ENCODE measurements around the gene ATP6V1C2. TPM values are rescaled to one million over a fixed set of nuclear protein-coding genes. Genes with fewer than 3 reads are reported as not detected.

Gene ATP6V1C2
- total and polyA plus RNA-seq, 9 donors = 1.1 to 5.8 (median 2.2) TPM

GRCh38 chr2:10783421-10783820 lies 62.0 kb downstream of the ATP6V1C2 start:
- peaks cover 81% of the 10 kb centered on the region for H3K36me3 ChIP-seq (ENCODE audit: control insufficient read depth, insufficient read depth, low read length)
- no peak overlapping the region for H3K4me3 ChIP-seq (ENCODE audit: low read length)
- no peaks in the 10 kb centered on the region for H3K4me1 ChIP-seq (ENCODE audit: control insufficient read depth, insufficient read depth, low read length)
- DNase-seq = no peak
- WGBS (ENCODE audit: insufficient coverage) = 100% methylated on average over 1 of the region's 4 CpGs
- H3K9me3 ChIP-seq (replicated peaks; ENCODE audit: control insufficient read depth, low read depth, low read length) = no peaks in the 10 kb centered on the region
- H3K27me3 ChIP-seq (ENCODE audit: control insufficient read depth, insufficient read depth, low read length) = no peaks in the 10 kb centered on the region
- no peak overlapping the region for H3K27ac ChIP-seq (ENCODE audit: low read length)

- Histone ChIP-seq H3K9me3 (replicated peaks; ENCODE audit: control insufficient read depth, low read depth, low read length) (no peaks in the 10 kb centered on the region), H3K36me3 (ENCODE audit: control insufficient read depth, insufficient read depth, low read length) (peaks cover 86% of the 10 kb centered on the region), H3K4me3 (ENCODE audit: low read length) (no peak overlapping the region), H3K4me1 (ENCODE audit: control insufficient read depth, insufficient read depth, low read length) (no peaks in the 10 kb centered on the region), H3K27ac (ENCODE audit: low read length) (no peak overlapping the region), H3K27me3 (ENCODE audit: control insufficient read depth, insufficient read depth, low read length) (no peaks in the 10 kb centered on the region)
- no peak for DNase-seq
- 70% methylated on average over 3 of the region's 9 CpGs for WGBS (ENCODE audit: insufficient coverage)
These were observed 63.3 kb downstream of the ATP6V1C2 start for GRCh38 chr2:10784719-10785118.

GRCh38 chr2:10785260-10785659 lies 63.8 kb downstream of the ATP6V1C2 start:
- DNase-seq = no peak
- WGBS (ENCODE audit: insufficient coverage) = 100% methylated on average over 2 of the region's 5 CpGs
- H3K9me3 ChIP-seq (replicated peaks; ENCODE audit: control insufficient read depth, low read depth, low read length) = no peaks in the 10 kb centered on the region
- no peaks in the 10 kb centered on the region for H3K4me1 ChIP-seq (ENCODE audit: control insufficient read depth, insufficient read depth, low read length)
- no peak overlapping the region for H3K4me3 ChIP-seq (ENCODE audit: low read length)
- no peak overlapping the region for H3K27ac ChIP-seq (ENCODE audit: low read length)
- H3K36me3 ChIP-seq (ENCODE audit: control insufficient read depth, insufficient read depth, low read length) = peaks cover 85% of the 10 kb centered on the region
- no peaks in the 10 kb centered on the region for H3K27me3 ChIP-seq (ENCODE audit: control insufficient read depth, insufficient read depth, low read length)

GRCh38 chr2:10786240-10786982 lies 65.0 kb downstream of the ATP6V1C2 start:
- DNase-seq = no peak
- no peak overlapping the region for H3K27ac ChIP-seq (ENCODE audit: low read length)
- no peaks in the 10 kb centered on the region for H3K27me3 ChIP-seq (ENCODE audit: control insufficient read depth, insufficient read depth, low read length)

GRCh38 chr2:10787176-10787968 lies 65.9 kb downstream of the ATP6V1C2 start:
- DNase-seq = no peak
- 88% methylated on average over 5 of the region's 20 CpGs for WGBS (ENCODE audit: insufficient coverage)
- no peak overlapping the region for H3K27ac ChIP-seq (ENCODE audit: low read length)
- peaks cover 81% of the 10 kb centered on the region for H3K36me3 ChIP-seq (ENCODE audit: control insufficient read depth, insufficient read depth, low read length)
- no peak overlapping the region for H3K4me3 ChIP-seq (ENCODE audit: low read length)
- H3K9me3 ChIP-seq (replicated peaks; ENCODE audit: control insufficient read depth, low read depth, low read length) = no peaks in the 10 kb centered on the region
- no peaks in the 10 kb centered on the region for H3K4me1 ChIP-seq (ENCODE audit: control insufficient read depth, insufficient read depth, low read length)
- H3K27me3 ChIP-seq (ENCODE audit: control insufficient read depth, insufficient read depth, low read length) = no peaks in the 10 kb centered on the region

More at GRCh38 chr2:10786240-10786982, 65.0 kb downstream of the ATP6V1C2 start:
- Histone ChIP-seq H3K4me3 (ENCODE audit: low read length) (no peak overlapping the region), H3K4me1 (ENCODE audit: control insufficient read depth, insufficient read depth, low read length) (no peaks in the 10 kb centered on the region), H3K9me3 (replicated peaks; ENCODE audit: control insufficient read depth, low read depth, low read length) (no peaks in the 10 kb centered on the region), H3K36me3 (ENCODE audit: control insufficient read depth, insufficient read depth, low read length) (peaks cover 86% of the 10 kb centered on the region)
- WGBS (ENCODE audit: insufficient coverage) = 100% methylated on average over 1 of the region's 12 CpGs

GRCh38 chr2:10788855-10789254 lies 67.4 kb downstream of the ATP6V1C2 start:
- Histone ChIP-seq H3K4me3 (ENCODE audit: low read length) (no peak overlapping the region), H3K27ac (ENCODE audit: low read length) (no peak overlapping the region), H3K36me3 (ENCODE audit: control insufficient read depth, insufficient read depth, low read length) (peaks cover 85% of the 10 kb centered on the region), H3K27me3 (ENCODE audit: control insufficient read depth, insufficient read depth, low read length) (no peaks in the 10 kb centered on the region), H3K9me3 (replicated peaks; ENCODE audit: control insufficient read depth, low read depth, low read length) (no peaks in the 10 kb centered on the region), H3K4me1 (ENCODE audit: control insufficient read depth, insufficient read depth, low read length) (no peaks in the 10 kb centered on the region)
- WGBS (ENCODE audit: insufficient coverage) = 100% methylated on average over 2 of the region's 8 CpGs
- no peak for DNase-seq

GRCh38 chr2:10790228-10790973 lies 69.0 kb downstream of the ATP6V1C2 start:
- no peaks in the 10 kb centered on the region for H3K9me3 ChIP-seq (replicated peaks; ENCODE audit: control insufficient read depth, low read depth, low read length)
- H3K36me3 ChIP-seq (ENCODE audit: control insufficient read depth, insufficient read depth, low read length) = peaks cover 78% of the 10 kb centered on the region
- WGBS (ENCODE audit: insufficient coverage) = 96% methylated on average over 5 of the region's 6 CpGs
- H3K27ac ChIP-seq (ENCODE audit: low read length) = no peak overlapping the region
- H3K4me3 ChIP-seq (ENCODE audit: low read length) = no peak overlapping the region
- no peak for DNase-seq
- no peaks in the 10 kb centered on the region for H3K4me1 ChIP-seq (ENCODE audit: control insufficient read depth, insufficient read depth, low read length)
- no peaks in the 10 kb centered on the region for H3K27me3 ChIP-seq (ENCODE audit: control insufficient read depth, insufficient read depth, low read length)

- no CpG with 5 or more reads among the region's 2 CpGs for WGBS (ENCODE audit: insufficient coverage)
- H3K27me3 ChIP-seq (ENCODE audit: control insufficient read depth, insufficient read depth, low read length) = no peaks in the 10 kb centered on the region
- H3K4me3 ChIP-seq (ENCODE audit: low read length) = no peak overlapping the region
- DNase-seq = no peak
- peaks cover 71% of the 10 kb centered on the region for H3K36me3 ChIP-seq (ENCODE audit: control insufficient read depth, insufficient read depth, low read length)
- H3K9me3 ChIP-seq (replicated peaks; ENCODE audit: control insufficient read depth, low read depth, low read length) = no peaks in the 10 kb centered on the region
- H3K4me1 ChIP-seq (ENCODE audit: control insufficient read depth, insufficient read depth, low read length) = no peaks in the 10 kb centered on the region
- no peak overlapping the region for H3K27ac ChIP-seq (ENCODE audit: low read length)
These were observed 70.7 kb downstream of the ATP6V1C2 start for GRCh38 chr2:10792001-10792634.

- H3K36me3 ChIP-seq (ENCODE audit: control insufficient read depth, insufficient read depth, low read length) = peaks cover 70% of the 10 kb centered on the region
- no peaks in the 10 kb centered on the region for H3K9me3 ChIP-seq (replicated peaks; ENCODE audit: control insufficient read depth, low read depth, low read length)
- H3K27ac ChIP-seq (ENCODE audit: low read length) = no peak overlapping the region
- DNase-seq = no peak
- no peaks in the 10 kb centered on the region for H3K27me3 ChIP-seq (ENCODE audit: control insufficient read depth, insufficient read depth, low read length)
- 83% methylated on average over 13 of the region's 17 CpGs for WGBS (ENCODE audit: insufficient coverage)
- no peak overlapping the region for H3K4me3 ChIP-seq (ENCODE audit: low read length)
- H3K4me1 ChIP-seq (ENCODE audit: control insufficient read depth, insufficient read depth, low read length) = no peaks in the 10 kb centered on the region
These were observed 71.4 kb downstream of the ATP6V1C2 start for GRCh38 chr2:10792660-10793400.
